PC-9 (cell line): Measurements from ENCODE around the gene BRI3. TPM values are rescaled to one million over a fixed set of nuclear protein-coding genes. Genes with fewer than 3 reads are reported as not detected.

Experiments used
- BruUV-seq: library from RNA; stranded (reverse); fragments of 400-500 nt; replicated peaks from 2 replicates; lab custom pipeline; 2021; lab: Mats Ljungman, UMichigan
- CTCF ChIA-PET: fragments of 300-600 bp; sonication (Branson Sonifier 250); formaldehyde crosslinking; loops from one replicate; lab custom pipeline; 2022; ENCODE audit warnings: antibody characterized with exemption; lab: Charles Lee
- POLR2A ChIA-PET: fragments of 300-600 bp; sonication (Branson Sonifier 250); formaldehyde crosslinking; loops from one replicate; lab custom pipeline; 2022; ENCODE audit warnings: antibody characterized with exemption; ENCODE audit not compliant: unreplicated experiment; lab: Charles Lee
- DNase-seq, 2 experiments: peaks; one replicate each; pipeline versions ENCODE4 v3.0.0 to v3.0.0-alpha.2; 2015 to 2022; ENCODE audit warnings: mixed read lengths in 1 of 2
- H2AFZ ChIP-seq: fragments of 200-600 bp; sonication (generic); 2 replicates; pipeline ENCODE4 v1.8.1; 2017; ENCODE audit warnings: antibody characterized with exemption
- H3F3A ChIP-seq: fragments of 200-600 bp; sonication (generic); 2 replicates; pipeline ENCODE4 v1.8.1; 2017; ENCODE audit warnings: antibody characterized with exemption, mild to moderate bottlenecking, low read depth; ENCODE audit not compliant: insufficient read depth
- H3K27ac ChIP-seq: fragments of 200-600 bp; sonication (generic); 2 replicates; pipeline ENCODE4 v1.6.1; 2016; ENCODE audit warnings: mixed run types
- H3K27me3 ChIP-seq: fragments of 200-600 bp; sonication (generic); 2 replicates; pipeline ENCODE4 v1.6.1; 2016; ENCODE audit warnings: low read depth, mixed run types; ENCODE audit not compliant: insufficient read depth
- H3K36me3 ChIP-seq: fragments of 200-600 bp; sonication (generic); 2 replicates; pipeline ENCODE4 v1.6.1; 2016; ENCODE audit warnings: low read depth, mixed run types
- H3K4me1 ChIP-seq: fragments of 200-600 bp; sonication (generic); replicated peaks from 2 replicates; pipeline ENCODE4 v1.6.1; 2016; ENCODE audit warnings: mixed run types; ENCODE audit not compliant: insufficient read depth
- H3K4me2 ChIP-seq: fragments of 200-600 bp; sonication (generic); 2 replicates; pipeline ENCODE4 v1.6.1; 2017; ENCODE audit warnings: mixed run types
- H3K4me3 ChIP-seq: fragments of 200-600 bp; sonication (generic); 2 replicates; pipeline ENCODE4 v1.6.1; 2016; ENCODE audit warnings: mixed run types
- H3K79me2 ChIP-seq: fragments of 200-600 bp; sonication (generic); 2 replicates; pipeline ENCODE4 v1.6.1; 2017; ENCODE audit warnings: low read depth, mixed run types
- H3K9me2 ChIP-seq: fragments of 200-600 bp; sonication (generic); 2 replicates; pipeline ENCODE4 v1.8.1; 2017; ENCODE audit warnings: mild to moderate bottlenecking; ENCODE audit not compliant: insufficient read depth
- H3K9me3 ChIP-seq: fragments of 200-600 bp; sonication (generic); 2 replicates; pipeline ENCODE4 v1.8.1; 2016; ENCODE audit warnings: low read depth; ENCODE audit not compliant: insufficient read depth
- H4K20me1 ChIP-seq: fragments of 200-600 bp; sonication (generic); 2 replicates; pipeline ENCODE4 v1.8.1; 2017; ENCODE audit not compliant: insufficient read depth
- EZH2 ChIP-seq: fragments of 200-600 bp; sonication (generic); IDR thresholded peaks from 2 replicates; pipeline ENCODE4 v1.8.0; 2017; ENCODE audit warnings: antibody characterized with exemption, low read depth
- intact Hi-C: fragments of 100-400 bp; cut with micrococcal nuclease; formaldehyde crosslinking; loops from one replicate; pipeline ENCODE4 v1.10.0; 2022; ENCODE audit not compliant: unreplicated experiment
- total RNA-seq: library from RNA; stranded (reverse); gene quantifications from 2 replicates; pipeline ENCODE4 v1.2.3, GENCODE V29; 2021
- TF ChIP-seq, protein P1 (sequence below): fragments of 200-600 bp; sonication (generic); conservative IDR thresholded peaks from 2 replicates; pipeline ENCODE4 v1.6.1; 2017; ENCODE audit warnings: mixed run types, antibody characterized with exemption, mild to moderate bottlenecking, moderate library complexity

The BRI3 gene
- total RNA-seq, 1 experiment from 2014 or later = 255 TPM

DNA sequence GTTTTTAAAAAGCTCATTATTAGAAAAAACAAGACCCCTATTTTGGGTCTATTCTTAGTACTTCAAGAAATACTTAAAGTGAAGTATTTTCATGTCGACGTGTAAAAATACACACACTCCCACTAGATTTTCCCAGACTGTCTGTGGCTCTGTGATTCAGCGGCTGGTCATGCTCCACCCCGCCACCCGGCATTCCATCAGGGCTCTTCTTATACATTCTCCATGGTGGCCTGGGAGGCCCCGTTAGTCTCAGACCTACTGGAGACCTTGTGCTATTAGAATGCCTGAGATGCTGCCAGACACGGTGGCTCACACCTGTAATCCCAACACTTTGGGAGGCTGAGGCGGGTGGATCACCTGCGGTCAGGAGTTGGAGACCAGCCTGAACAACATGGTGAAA is 42.5 kb upstream of the BRI3 start:
- Histone ChIP-seq H3K36me3 (no peaks in the 10 kb centered on the region), H3K9me2 (no peaks in the 10 kb centered on the region), H3K79me2 (no peaks in the 10 kb centered on the region), H3K4me3 (no peak overlapping the region), H3K9me3 (no peaks in the 10 kb centered on the region), H3K27ac (no peak overlapping the region), H2AFZ (no peak overlapping the region), H3F3A (no peaks in the 10 kb centered on the region), H3K4me2 (no peak overlapping the region), H3K27me3 (no peaks in the 10 kb centered on the region), H4K20me1 (no peaks in the 10 kb centered on the region), H3K4me1 (no peaks in the 10 kb centered on the region)
- POLR2A ChIA-PET = no interaction called here
- BruUV-seq = no TSS peak
- intact Hi-C loops = no loop called here
- CTCF ChIA-PET = interaction anchor here (0.6 kb wide), 1 partner anchor 18 kb away, joined by 4 read pairs; no protein-coding TSS in a partner anchor
- DNase-seq = no peak
- TF ChIP-seq, protein P1, sequence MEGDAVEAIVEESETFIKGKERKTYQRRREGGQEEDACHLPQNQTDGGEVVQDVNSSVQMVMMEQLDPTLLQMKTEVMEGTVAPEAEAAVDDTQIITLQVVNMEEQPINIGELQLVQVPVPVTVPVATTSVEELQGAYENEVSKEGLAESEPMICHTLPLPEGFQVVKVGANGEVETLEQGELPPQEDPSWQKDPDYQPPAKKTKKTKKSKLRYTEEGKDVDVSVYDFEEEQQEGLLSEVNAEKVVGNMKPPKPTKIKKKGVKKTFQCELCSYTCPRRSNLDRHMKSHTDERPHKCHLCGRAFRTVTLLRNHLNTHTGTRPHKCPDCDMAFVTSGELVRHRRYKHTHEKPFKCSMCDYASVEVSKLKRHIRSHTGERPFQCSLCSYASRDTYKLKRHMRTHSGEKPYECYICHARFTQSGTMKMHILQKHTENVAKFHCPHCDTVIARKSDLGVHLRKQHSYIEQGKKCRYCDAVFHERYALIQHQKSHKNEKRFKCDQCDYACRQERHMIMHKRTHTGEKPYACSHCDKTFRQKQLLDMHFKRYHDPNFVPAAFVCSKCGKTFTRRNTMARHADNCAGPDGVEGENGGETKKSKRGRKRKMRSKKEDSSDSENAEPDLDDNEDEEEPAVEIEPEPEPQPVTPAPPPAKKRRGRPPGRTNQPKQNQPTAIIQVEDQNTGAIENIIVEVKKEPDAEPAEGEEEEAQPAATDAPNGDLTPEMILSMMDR = no peak
- no peak for TF ChIP-seq EZH2

DNA sequence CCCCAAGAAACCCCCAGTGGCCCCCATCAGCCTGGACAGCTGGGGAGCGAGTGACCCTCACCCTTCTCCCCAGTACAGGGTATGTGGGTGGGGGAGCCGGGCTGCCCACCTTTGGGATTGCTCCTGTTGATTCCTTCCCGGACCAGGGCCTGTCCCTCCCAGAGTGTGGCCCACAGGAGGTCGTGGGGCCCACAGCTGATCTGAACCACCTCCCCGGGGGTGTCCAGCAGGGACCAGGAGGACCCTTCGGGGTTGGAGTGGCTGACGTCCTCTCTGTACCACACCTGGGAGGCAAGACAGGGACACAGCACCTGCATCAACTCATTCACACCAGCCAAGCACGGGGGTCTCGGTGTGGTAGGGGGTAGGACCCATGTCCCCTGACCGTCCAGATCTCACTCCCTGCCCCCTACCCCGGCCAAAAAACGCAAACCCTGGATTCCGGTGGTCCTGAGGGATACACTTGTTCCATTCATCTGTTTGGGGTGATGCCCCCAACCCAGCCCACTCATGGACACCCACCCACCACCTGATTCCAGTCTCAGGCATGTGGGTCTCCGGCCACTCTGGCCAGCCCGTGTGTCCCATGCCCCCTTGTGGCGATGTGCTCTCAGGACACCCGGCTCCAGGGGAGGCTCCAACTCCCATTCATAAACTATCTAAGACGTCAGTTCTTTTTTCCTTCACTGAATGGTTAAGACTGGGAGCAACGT is 40.4 kb upstream of the BRI3 start:
- intact Hi-C loops = no loop called here
- no peaks in the 10 kb centered on the region for H3F3A ChIP-seq
- no peaks in the 10 kb centered on the region for H3K79me2 ChIP-seq
- H3K27me3 ChIP-seq = no peaks in the 10 kb centered on the region
- no peak overlapping the region for H3K27ac ChIP-seq
- H2AFZ ChIP-seq = no peak overlapping the region
- BruUV-seq = no TSS peak
- H3K9me3 ChIP-seq = no peaks in the 10 kb centered on the region
- no peaks in the 10 kb centered on the region for H3K36me3 ChIP-seq
- POLR2A ChIA-PET = no interaction called here
- peak in 1 of 2 experiments; percentile 44 for DNase-seq
- CTCF ChIA-PET = no interaction called here
- no peaks in the 10 kb centered on the region for H4K20me1 ChIP-seq
- no peak overlapping the region for H3K4me2 ChIP-seq
- no peak overlapping the region for H3K4me3 ChIP-seq
- H3K4me1 ChIP-seq = no peaks in the 10 kb centered on the region
- TF ChIP-seq EZH2 = no peak
- TF ChIP-seq, protein P1 = peak; percentile 80
- no peaks in the 10 kb centered on the region for H3K9me2 ChIP-seq

DNA sequence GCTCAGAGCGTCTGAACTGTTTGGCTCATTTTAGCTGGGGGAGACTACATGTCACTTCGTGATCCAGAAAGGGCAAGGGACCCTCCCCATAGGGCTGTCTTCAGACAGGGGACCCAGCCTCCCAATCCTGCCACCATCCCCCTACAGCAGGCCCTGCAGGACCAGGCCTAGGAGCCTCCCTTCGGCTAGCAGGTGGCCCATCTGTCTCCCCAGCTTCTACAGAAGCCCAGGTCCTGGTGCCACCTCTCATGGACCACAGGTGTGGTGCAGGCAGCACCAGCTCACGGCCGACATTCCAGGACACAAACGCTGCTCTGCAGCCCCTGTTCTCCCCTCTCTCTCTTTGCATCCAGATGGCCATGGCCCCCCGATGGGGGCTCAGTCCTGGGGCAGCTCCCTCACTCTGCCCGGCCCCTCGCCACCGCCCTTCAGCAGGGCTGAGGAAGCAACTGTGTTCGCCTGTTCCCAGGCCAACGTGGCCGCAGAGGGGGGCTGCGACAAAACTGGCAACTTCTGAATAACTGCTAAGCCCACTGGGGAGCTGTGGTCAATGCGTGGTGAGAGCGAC is 39.7 kb upstream of the BRI3 start:
- no peaks in the 10 kb centered on the region for H3F3A ChIP-seq
- no peaks in the 10 kb centered on the region for H3K79me2 ChIP-seq
- H3K4me1 ChIP-seq = no peaks in the 10 kb centered on the region
- H3K9me2 ChIP-seq = no peaks in the 10 kb centered on the region
- POLR2A ChIA-PET = no interaction called here
- no peak overlapping the region for H3K4me3 ChIP-seq
- TF ChIP-seq, protein P1 = no peak; the same call in 1 of the 2 replicates
- no peak for TF ChIP-seq EZH2
- no peaks in the 10 kb centered on the region for H4K20me1 ChIP-seq
- CTCF ChIA-PET = no interaction called here
- no peaks in the 10 kb centered on the region for H3K27me3 ChIP-seq
- no TSS peak for BruUV-seq
- H3K27ac ChIP-seq = no peak overlapping the region
- H3K4me2 ChIP-seq = no peak overlapping the region
- H3K36me3 ChIP-seq = no peaks in the 10 kb centered on the region
- intact Hi-C loops = no loop called here
- no peaks in the 10 kb centered on the region for H3K9me3 ChIP-seq
- H2AFZ ChIP-seq = no peak overlapping the region
- DNase-seq = no peak
